B cell (primary cell): ENCODE results near the gene ASTN2.

Experiments
- EZH2 ChIP-seq: IDR thresholded peaks from 2 replicates; pipeline ENCODE4 v1.6.1; 2012; ENCODE audit warnings: borderline replicate concordance, low read depth, mild to moderate bottlenecking, moderate library complexity, low read length; ENCODE audit not compliant: insufficient read depth, poor library complexity, severe bottlenecking
- TF ChIP-seq, protein P1 (sequence below): fragments of 200-600 bp; IDR thresholded peaks from one replicate; pipeline ENCODE4 v1.8.0; 2022; ENCODE audit warnings: antibody characterized with exemption, mild to moderate bottlenecking

DNA sequence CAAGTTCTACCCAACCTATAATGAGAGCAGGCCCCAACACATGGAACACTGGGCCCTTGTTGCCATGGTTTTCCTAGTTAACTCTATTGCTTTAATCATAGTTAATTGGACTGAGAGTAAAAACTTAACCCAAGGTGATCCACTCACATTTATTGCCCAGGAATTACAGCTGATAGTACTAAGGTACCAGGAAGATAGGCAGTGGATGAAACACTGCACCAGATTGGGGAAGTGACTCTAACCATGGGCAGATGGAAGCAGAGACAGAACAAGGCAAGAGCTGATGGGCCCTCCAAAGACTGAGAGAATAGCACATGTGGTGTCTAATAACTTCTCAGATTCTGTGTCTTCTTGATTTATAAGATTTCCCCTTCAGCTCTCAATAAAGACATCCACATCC lies 873.5 kb downstream of the ASTN2 start:
- TF ChIP-seq, protein P1, sequence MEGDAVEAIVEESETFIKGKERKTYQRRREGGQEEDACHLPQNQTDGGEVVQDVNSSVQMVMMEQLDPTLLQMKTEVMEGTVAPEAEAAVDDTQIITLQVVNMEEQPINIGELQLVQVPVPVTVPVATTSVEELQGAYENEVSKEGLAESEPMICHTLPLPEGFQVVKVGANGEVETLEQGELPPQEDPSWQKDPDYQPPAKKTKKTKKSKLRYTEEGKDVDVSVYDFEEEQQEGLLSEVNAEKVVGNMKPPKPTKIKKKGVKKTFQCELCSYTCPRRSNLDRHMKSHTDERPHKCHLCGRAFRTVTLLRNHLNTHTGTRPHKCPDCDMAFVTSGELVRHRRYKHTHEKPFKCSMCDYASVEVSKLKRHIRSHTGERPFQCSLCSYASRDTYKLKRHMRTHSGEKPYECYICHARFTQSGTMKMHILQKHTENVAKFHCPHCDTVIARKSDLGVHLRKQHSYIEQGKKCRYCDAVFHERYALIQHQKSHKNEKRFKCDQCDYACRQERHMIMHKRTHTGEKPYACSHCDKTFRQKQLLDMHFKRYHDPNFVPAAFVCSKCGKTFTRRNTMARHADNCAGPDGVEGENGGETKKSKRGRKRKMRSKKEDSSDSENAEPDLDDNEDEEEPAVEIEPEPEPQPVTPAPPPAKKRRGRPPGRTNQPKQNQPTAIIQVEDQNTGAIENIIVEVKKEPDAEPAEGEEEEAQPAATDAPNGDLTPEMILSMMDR: no peak
- TF ChIP-seq EZH2: no peak
